ENCODE data around the gene VWA2.

VWA2 gene

DNA sequence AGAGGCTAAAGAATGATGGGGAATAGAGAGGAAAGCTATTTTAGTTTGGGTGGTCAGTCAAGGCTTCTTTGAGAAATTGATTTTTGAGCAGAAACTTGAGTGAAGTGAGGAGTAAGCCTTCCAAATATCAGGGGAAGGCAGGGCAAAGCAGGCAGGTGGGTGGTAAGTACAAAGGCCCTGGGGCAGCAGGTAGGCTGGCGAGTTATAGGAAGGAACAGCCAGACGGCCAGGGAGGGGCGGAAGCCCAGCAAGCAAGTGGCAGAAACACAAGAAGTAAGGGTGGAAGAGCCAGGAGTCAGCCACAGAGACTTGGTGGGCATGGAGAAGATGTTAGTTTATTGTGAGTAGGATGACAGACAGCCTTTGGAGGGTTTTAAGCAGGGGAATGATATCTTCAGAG lies 34.9 kb downstream of the VWA2 start:
- TF ChIP-seq, protein P1, sequence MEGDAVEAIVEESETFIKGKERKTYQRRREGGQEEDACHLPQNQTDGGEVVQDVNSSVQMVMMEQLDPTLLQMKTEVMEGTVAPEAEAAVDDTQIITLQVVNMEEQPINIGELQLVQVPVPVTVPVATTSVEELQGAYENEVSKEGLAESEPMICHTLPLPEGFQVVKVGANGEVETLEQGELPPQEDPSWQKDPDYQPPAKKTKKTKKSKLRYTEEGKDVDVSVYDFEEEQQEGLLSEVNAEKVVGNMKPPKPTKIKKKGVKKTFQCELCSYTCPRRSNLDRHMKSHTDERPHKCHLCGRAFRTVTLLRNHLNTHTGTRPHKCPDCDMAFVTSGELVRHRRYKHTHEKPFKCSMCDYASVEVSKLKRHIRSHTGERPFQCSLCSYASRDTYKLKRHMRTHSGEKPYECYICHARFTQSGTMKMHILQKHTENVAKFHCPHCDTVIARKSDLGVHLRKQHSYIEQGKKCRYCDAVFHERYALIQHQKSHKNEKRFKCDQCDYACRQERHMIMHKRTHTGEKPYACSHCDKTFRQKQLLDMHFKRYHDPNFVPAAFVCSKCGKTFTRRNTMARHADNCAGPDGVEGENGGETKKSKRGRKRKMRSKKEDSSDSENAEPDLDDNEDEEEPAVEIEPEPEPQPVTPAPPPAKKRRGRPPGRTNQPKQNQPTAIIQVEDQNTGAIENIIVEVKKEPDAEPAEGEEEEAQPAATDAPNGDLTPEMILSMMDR (IDR thresholded peaks at IDR 0.05; ENCODE audit: insufficient read depth, missing control alignments) = no peak
- no peak for DNase-seq (ENCODE audit: insufficient read length, low spot score)
- FAIRE-seq = no peak

DNA sequence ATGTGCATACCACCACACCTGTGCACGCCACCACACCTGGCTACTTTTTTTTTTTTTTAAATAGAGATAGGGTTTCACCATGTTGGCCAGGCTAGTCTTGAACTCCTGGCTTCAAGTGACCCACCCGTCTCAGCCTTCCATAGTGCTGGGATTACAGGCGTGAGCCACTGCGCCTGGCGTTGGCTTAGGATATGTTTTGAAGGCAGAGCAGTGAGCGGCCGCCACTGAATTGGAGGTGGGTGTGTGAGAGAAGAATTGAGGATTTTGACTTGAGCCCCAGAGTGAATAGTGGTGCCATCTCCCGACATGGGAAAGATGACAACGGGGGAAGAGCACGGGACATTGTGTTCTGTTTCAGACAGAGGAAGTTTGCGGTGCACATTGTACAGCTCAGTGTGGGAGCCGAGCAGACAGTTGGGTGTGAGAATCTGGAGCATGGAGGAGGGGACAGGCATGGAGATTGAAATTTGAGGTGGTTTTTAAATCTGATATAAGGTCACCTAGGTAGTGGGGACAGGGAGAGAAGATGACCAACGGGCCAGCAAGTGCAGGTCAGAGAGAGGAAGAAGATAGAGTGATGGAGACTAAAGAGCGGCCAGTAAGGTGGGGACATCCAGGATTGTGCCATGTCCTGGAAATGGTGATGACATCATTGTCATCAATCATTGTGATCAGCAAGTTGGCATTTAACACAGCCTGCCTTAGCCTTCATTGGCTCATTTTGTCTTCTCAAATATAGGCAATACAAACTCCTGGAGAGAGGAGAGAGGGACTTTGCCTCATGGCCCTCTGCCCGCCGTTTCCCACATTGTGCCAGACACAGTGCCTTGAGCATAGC lies 35.8 kb downstream of the VWA2 start:
- no peak for DNase-seq (ENCODE audit: insufficient read length, low spot score)
- FAIRE-seq = no peak
- TF ChIP-seq, protein P1 (IDR thresholded peaks at IDR 0.05; ENCODE audit: insufficient read depth, missing control alignments) = no peak

DNA sequence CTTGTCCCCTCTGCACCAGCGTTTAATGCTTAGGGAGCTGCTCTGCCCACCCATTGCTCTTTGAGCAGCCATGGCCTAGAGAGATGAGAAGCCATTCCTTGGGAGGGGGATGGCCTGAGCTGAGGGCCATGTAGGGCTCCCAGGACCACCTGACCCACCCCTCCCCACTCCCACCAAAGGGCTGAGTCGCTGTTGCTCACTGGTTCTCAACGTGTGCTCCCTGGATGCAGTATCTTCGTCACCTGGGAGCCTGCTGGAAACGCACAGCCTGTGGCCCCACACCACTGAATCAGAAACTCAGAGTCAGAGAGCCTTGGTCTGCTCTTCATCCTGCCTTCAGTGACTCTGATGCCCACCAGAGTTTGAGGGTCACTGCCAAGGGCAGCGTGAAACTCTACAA lies 37.0 kb downstream of the VWA2 start:
- FAIRE-seq (no peak), DNase-seq (ENCODE audit: insufficient read length, low spot score) (no peak)
- TF ChIP-seq, protein P1 (IDR thresholded peaks at IDR 0.05; ENCODE audit: insufficient read depth, missing control alignments) = no peak

DNA sequence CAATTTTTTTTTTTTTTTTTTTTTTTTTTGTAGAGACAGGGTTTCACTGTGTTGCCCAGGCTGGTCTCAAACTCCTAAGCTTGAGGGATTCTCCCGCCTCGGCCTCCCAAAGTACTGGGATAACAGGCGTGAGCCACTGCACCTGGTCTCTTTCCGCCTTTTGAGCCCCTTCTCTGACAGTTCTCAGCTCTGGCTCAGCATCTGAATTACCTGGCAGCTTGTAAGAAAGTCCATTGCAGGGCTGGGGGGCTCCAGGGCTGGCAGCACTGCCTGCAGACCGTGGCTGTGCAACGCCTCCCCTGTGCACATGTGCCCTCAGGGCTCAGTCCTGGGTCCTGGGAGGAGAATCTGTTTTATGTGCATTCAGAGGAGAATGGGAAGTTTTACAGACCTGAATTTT lies 37.6 kb downstream of the VWA2 start:
- FAIRE-seq = no peak
- TF ChIP-seq, protein P1 (IDR thresholded peaks at IDR 0.05; ENCODE audit: insufficient read depth, missing control alignments) = no peak

DNA sequence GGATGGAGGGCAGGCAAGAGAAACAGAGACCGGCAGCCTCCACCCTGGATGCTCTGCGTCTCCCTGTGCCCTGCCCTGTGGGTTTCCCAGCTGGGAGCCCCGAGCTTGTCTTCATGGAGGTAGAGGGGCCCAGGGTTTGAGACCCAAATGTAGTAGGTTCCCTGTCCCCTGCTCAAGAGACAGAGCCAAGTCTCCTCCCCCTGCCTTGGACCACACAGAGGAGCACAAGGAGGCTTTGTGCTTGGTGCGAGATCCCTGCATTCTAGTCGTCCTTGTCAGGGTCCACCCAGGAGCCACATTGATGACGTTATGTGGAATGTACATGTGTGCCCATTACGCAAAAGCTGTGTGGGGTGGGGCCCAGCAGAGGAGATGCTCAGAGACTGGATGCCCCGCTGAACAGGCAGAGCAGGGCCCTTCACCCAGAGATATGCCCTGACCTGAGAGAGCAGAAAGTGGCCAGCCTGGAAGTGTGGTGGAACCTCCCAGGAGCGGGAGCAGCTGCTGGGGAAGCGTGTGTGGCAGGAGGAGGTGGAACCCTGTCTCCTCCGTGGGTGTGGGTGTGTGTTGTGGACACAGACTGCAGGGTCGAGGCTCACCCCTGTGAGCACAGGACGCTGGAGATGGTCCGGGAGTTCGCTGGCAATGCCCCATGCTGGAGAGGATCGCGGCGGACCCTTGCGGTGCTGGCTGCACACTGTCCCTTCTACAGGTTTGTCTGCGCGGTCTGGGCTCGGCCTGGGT lies 39.3 kb downstream of the VWA2 start:
- no peak for FAIRE-seq

More for the DNA sequence above, 37.6 kb downstream of the VWA2 start:
- no peak for DNase-seq (ENCODE audit: insufficient read length, low spot score)

DNA sequence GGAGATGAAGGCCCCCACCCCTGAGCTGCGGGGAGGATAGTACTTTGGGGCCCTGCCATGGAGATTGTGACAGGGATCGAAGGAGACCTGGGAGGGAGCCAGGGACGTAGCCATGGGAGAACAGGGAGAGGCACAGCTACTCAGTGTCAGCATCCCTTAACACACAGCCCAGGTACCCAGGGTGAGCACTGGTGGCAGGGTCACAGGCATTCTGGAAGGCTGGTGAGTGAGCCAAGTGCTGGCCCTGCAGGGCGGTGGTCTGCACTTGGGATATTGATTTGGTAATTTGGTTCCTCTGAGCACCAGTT lies 39.8 kb downstream of the VWA2 start:
- TF ChIP-seq, protein P1 (IDR thresholded peaks at IDR 0.05; ENCODE audit: insufficient read depth, missing control alignments) = no peak
- FAIRE-seq (no peak), DNase-seq (ENCODE audit: insufficient read length, low spot score) (no peak)

More for the DNA sequence above, 39.3 kb downstream of the VWA2 start:
- DNase-seq (ENCODE audit: insufficient read length, low spot score) = no peak
- TF ChIP-seq, protein P1 (IDR thresholded peaks at IDR 0.05; ENCODE audit: insufficient read depth, missing control alignments) = no peak

DNA sequence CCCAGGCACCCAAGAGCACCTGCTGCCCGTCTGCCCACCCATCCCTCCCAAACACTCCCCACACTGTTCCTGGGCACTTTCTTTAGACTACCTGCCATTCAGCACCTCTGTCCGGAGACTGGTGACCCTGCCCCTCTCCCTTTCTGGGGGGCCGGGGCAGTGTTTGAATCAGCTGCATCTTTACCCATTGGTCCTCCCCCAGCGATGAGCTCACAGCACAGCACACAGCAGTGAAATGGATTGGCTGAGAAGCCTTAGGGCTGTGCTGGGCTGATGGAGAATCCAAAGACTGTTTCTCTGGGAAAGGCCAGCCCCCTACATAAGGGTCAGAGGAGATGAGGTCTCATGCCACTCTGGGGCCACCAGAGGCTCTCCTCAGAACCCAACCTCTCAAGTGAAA lies 40.2 kb downstream of the VWA2 start:
- TF ChIP-seq, protein P1 (IDR thresholded peaks at IDR 0.05; ENCODE audit: insufficient read depth, missing control alignments) = no peak
- FAIRE-seq (no peak), DNase-seq (ENCODE audit: insufficient read length, low spot score) (no peak)
